Kidney glomerular epithelial cell (primary cell): ENCODE results near the gene RING1.
"Not testable (repeated sequence)": the region's sequence is repeated elsewhere in the genome, so short reads cannot be mapped to it uniquely, and the experiment has no call there.

Source experiments
- DNase-seq: peaks from one replicate; lab custom pipeline; 2025; lab: John Stamatoyannopoulos, UW

Gene RING1

DNA sequence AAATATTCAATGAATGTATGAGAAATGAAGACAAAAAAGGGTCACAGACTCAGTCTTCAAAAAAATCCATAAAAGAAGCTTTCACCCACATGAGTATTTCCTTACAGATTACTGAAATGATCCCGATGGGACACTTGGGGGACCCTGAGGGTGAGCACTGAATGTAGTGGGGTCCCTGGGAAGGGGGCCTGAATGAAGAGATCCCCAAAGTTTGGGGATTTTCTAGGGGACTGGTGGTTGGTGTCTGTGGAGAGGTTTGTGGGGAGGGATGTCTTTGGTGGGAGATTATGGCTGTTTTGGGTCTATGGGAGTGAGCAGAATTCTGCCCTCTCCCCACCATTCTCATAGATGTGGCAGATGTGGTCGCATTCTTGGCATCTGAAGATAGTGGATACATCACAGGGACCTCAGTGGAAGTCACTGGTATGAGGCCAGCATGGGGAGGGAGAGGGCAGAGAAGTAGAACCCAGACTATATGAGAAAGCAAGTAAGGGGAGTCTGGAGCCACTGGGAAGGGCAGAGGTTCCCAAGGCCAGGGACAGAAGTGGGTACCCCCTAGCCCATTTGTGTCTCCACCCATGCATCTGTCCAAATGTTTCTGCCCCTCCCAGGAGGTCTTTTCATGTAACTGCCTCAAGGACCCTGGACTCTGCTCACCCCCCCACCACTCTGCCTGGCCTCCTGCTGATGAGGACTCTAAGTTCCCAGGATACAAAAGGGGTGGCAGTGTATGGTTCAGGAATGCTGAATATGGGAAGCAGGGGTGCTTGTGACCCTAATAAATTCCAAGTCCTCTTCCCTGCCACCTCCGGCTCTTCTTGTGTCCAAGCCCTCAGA lies 2.1 kb upstream of the RING1 start:
- no peak for DNase-seq

DNA sequence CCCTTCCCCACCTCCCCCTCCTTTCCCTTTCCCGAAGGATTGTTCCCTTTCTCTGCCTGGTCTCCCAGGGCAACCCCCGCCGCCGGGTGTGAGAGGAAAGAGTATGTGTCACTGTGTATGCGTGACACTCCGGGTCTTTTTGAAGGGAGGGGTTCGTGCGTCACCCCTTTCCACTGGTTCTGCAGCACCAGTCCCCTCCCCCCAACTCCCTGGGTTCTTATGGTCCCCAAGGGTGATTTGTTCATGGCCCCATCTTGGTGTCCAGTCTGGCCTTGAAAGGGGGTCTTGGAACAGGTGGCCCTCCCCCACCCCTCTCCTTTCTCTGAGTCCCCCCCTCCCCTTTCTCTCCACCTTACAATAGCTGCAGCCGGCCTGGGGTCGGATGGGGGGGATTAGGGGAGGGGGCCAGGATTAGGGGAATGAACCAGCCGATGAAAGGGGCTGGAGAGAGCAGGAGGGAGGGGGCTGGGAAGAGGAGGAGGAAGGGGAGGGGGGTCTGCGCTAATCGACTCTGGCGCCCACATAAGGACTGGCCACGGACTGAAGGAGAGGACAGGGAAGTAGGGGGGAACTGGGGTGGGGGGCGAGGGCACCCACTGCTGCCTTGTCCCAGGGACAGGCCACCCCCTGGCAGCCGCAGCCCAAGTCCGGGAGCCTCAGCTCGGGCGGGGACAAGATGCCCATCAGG lies 1.3 kb upstream of the RING1 start:
- DNase-seq = no peak

DNA sequence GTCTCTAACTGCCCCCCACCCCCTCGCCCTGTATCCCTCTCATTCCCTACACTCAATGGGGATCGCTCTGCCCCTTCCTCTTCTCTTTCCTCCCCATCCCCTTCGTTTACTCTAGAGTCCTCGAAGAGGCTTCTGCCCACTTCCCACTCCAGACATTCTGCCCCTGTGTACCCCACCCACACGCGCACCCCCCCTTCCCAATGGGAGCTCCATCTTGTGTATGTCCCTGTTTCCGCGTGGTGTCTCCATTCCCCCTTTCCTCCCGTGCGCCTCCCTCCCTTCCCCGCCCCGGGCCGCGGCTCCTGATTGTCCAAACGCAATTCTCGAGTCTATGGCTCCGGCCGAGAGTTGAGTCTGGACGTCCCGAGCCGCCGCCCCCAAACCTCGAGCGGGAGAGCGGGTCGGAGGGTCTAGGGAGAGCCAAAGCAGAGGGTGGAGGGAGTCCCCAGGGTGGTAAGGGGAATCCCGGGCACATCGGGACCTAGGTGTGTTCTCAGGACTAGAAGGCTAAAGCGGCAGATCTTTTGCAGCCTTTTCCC lies 679 bp upstream of the RING1 start:
- DNase-seq = no peak

DNA sequence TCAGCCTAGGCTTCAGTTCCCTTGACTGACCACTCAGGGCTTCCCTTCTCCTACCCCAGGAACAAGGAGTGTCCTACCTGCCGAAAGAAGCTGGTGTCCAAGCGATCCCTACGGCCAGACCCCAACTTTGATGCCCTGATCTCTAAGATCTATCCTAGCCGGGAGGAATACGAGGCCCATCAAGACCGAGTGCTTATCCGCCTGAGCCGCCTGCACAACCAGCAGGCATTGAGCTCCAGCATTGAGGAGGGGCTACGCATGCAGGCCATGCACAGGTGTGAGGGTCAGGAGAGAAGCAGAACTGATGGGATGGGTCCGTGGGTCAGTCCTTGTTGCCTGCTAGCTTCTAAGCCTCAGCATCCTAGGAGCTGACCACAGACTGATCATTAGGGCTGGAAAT lies 1.6 kb downstream of the RING1 start:
- no peak for DNase-seq

DNA sequence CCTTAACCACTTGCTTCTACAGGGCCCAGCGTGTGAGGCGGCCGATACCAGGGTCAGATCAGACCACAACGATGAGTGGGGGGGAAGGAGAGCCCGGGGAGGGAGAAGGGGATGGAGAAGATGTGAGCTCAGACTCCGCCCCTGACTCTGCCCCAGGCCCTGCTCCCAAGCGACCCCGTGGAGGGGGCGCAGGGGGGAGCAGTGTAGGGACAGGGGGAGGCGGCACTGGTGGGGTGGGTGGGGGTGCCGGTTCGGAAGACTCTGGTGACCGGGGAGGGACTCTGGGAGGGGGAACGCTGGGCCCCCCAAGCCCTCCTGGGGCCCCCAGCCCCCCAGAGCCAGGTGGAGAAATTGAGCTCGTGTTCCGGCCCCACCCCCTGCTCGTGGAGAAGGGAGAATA lies 2.8 kb downstream of the RING1 start:
- DNase-seq = no peak

DNA sequence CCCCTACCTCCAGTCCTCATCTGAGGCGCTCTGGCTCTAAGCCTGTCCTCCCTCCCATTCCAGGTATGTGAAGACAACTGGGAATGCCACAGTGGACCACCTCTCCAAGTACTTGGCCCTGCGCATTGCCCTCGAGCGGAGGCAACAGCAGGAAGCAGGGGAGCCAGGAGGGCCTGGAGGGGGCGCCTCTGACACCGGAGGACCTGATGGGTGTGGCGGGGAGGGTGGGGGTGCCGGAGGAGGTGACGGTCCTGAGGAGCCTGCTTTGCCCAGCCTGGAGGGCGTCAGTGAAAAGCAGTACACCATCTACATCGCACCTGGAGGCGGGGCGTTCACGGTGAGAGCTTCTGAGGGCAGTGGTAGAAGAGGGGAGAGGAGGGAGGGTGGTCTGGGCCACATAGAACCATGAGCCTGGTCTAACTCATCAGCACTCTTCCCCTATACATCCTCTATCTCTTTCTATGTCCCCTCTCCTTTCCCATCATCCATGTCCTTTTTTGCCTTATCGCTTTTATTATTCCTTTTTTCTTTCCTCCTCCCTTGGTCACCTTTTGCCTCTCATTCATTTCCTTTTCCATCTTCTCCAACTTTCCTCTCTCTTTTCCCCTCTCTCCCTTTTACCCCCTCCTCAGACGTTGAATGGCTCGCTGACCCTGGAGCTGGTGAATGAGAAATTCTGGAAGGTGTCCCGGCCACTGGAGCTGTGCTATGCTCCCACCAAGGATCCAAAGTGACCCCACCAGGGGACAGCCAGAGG lies 3.5 kb downstream of the RING1 start:
- no peak for DNase-seq

DNA sequence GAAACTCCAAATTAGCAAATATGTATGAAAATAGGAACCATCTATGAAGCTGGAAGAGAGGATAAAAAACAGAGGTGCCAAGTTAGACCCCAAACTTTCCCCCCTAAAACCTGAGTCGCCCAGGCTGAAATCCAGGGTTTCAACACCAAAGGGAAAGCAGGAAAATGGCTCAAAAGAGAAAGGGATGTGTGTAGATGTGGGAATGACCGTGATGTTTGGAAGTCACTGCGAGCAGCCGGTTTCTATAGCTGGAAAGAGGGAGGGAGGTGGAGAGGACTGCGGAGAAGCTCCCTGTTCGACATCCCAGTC lies 4.5 kb downstream of the RING1 start:
- no peak for DNase-seq

DNA sequence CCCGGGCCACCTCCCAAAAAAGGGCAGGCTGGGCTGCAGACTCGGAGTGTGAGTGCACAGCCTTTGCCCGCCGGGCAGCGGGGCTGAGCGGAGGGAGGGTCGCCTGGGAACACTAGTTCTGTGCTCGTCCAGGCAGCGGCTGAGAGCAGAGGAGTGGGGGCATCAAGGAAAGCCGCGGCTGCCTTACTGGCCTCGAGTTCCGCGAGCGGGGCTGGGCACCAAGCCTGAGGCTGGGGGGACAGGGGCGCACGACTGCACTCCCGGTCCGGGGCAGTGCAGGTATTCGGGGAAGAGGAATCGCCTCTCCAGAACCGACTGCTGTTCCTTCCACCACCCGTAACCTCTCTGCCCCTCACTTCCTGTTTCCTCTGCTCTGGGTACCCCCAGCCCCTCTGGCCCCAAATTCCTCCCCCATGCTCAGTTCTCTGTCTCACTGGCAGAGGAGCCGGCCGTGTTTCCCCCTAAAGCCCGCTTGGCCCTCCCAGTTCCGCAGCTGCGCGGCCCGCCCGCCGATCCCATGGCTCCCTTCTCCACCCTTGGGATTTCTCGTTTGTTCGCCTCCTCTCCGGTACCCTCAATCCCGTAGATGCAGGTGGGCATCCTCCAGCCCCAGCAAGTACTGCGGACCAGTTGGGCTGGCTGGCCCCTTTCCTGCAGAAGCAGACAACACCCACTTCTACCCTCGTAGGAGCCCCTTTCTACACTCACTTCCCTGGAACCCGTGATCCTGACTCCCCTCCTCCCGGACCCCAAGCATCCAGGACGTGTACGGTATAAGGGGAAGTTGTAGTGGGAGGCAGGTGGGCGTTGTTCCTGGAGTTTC lies 5.1 kb downstream of the RING1 start:
- peak; percentile 13 for DNase-seq

DNA sequence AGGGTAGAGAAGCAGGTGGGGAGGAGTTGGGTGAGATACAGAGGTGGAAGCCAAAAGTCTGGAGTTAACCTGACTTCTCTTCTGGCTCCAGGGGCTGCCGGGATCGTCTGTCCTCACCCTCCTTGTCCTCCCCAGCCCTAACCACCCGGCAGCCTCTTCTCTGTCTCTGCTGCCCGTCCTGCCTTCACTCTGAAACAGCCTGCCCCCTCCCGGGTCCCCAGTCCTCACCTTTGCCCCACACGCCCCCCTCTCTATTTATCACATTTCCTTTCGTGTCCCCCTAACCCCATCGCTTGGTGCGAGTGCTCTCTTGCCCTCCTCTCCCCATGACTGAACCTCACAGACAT lies 5.7 kb downstream of the RING1 start:
- DNase-seq = no peak

DNA sequence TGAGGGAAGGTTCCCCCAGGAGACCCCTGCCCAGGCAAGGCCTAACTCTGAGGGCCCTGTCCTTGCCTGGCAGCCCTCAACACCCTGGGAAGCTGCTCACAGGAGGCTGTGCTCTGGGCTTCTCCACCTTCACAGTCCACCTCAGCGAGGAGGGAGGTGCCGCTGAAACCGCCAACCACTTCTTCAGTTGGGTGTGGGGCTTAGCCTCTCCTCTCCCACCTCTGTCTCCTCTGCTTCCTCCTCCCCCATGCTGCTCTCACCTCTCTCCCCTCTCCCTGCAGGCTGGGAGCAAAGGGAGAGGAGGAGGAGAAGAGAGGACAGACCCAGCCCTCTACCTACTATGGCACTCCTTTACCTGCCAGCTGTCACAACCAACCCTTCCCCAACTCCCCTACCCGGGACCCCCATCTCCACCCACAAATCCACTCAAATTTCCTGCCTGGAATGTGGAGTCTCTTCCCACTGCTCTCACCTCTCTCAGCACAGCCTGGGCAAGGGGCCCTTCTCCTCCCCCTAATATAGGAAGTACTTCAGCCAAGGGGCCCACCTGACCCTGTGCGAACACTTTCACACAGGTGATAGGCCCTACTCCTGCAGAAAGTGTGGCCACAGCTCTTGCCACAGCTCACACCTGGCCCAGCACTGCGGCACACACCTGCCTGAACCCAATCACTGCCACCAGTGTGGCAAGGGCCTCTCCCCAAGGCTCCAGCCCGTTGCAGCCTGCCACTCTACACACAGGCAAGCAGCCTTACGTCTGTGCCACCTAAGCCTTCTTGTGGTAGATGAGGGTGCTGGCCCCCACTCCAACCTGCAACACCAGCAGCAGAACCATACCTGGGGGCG lies 7.2 kb downstream of the RING1 start:
- no peak for DNase-seq

DNA sequence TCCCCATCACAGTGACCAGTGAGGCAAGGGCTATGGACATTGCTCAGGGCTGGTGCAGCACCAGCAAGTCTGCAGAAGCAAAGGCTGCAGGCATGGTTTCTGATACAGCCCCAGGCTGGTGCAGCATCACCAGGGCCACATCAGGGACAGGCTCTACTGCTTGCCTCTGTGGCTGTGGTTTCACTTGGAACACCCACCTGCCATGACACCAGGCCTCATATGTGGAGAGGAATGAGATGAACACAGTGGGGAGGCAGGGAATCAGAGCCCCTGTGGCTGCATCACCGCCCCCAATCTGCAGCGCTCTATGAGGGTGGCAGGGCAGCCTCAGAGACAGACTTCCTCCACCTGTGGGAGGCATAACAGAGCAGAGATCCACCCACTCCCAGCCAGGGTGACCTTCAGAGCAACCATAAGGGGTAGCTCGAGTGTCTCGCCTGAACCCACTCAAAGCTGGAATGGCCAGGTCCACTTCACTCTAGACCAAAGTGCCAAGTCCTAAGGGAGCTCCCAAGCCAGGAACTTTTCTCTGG lies 7.9 kb downstream of the RING1 start:
- DNase-seq = no peak

DNA sequence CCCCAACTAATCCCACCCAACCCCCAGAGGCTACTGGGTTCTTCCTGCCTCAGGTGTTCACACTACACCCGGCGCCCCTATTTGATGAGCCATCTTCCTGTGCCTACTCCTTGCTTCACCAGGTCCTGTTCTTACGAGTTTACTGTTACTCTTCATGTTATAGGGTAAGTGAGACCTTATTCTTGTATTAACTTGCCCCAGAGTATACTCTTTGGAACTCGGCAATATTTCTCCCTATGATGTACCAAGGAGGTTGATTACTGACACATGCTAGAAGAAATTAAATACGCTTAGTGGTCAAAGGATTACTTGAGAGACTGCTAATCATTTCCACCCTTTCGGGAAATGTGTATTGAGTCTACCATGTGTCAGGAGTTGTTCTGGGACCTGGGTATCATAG lies 8.9 kb downstream of the RING1 start:
- DNase-seq = no peak

DNA sequence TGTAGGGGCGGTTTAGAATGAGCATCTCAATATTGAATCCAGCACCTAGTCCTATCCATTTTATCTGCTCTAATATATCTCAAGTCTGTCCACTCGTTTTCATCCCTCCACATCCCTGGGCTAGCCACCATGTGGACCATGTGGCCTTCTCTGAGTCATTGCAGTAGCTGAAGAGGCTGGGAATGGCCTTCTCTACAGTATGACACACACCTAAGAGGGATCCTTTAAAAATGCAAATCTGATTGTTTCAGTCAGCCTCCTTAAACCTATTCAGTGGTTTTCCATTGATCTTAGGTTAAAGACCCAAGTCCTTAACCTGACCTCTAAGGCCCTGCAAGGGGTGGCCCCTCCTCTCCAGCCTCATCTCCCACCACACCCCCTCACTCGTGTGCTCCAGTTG lies 9.4 kb downstream of the RING1 start:
- no peak for DNase-seq

DNA sequence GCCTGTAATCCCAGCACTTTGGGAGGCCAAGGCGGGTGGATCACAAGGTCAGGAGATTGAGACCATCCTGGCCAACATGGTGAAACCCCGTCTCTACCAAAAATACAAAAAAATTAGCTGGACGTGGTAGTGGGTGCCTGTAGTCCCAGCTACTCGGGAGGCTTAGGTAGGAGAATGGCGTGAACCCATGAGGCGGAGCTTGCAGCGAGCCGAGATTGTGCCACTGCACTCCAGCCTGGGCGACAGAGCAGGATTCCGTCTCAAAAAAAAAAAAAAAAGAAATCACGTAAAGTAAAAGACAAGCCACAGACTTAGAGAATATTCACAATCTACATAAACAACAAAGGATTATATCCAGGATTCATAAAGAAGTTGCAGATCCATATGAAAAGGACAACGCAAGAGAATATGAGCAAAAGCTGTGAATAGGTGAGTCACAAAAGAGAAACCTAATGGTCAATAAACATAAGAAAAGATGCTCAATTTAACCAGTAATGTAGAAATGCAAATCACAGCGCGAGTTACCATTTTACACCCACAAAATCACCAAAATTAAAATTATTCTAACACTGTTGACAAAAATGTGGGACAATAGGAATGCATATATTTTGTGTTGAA lies 18.3 kb downstream of the RING1 start:
- DNase-seq = not testable (repeated sequence)

DNA sequence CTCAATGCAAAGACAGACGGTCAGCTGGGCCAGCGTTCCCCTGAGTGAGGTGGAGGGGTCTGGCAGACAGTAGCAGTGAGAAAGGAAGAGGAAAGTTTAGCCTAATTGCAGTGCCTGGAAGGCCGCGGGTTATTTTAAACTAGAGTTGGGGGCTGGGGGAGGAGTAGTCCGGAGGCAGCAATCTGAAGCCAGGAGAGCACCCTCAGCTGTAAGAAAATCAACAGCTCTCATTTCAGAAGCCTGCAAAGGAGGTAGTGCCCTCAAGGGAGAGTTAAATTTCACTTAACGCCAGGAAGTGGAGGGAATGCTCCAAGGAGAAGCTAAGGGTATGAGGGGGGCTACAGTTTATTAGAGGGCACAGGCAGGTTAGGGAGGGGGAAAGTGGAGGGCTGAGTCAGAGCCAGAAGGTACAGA lies 26.9 kb downstream of the RING1 start:
- no peak for DNase-seq

DNA sequence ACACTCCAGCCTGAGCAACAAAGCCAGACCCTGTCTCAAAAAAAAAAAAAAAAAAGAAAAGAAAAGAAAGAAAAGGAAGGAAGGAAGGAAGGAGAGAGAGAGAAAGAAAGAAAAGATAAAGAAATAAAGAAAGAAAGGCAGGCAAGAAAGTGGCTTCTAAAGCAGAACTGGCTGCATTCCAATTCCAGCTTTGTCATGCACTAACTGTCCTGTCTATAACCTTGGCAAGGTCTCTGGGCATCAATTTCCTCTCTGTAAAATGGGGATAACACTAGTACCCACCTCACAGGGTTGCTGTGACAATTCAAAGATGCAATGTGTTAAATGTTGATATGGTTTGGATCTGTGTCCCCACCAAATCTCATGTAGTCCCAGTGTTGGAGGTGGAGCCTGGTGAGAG lies 28.0 kb downstream of the RING1 start:
- no peak for DNase-seq

DNA sequence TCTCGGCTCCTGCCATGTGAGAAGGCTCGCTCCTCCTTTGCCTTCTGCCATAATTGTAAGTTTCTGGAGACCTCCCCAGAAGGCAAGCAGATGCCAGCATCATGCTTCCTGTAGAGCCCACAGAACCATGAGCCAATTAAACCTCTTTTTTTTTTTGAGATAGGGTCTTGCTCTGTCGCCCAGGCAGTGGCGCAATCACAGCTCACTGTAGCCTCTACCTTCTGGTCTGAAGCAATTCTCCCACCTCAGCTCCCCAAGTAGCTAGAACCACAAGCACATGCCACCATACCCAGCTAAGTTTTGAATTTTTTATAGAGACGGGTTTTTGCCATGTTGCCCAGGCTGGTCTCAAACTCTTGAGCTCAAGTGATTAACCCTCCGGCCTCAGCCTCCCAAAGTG lies 28.6 kb downstream of the RING1 start:
- no peak for DNase-seq

DNA sequence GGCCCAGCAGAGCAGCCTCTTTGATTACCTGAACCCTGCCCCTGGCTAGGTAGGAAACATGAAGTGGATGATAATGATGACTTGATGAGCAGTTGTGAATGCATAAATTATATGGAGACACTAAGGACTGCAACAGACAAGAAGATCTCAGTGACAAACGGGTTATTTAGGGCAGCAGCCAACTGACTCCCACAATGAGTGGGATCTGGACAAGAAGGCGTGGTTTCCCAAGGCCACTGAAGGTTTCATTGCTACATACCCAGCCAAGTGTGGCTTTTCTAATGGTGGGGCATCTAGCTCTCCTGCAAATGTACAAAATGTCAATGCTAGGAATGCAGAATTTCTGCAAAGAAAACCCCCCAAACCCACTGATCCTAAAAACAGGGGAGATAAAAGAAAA lies 29.4 kb downstream of the RING1 start:
- DNase-seq = no peak

DNA sequence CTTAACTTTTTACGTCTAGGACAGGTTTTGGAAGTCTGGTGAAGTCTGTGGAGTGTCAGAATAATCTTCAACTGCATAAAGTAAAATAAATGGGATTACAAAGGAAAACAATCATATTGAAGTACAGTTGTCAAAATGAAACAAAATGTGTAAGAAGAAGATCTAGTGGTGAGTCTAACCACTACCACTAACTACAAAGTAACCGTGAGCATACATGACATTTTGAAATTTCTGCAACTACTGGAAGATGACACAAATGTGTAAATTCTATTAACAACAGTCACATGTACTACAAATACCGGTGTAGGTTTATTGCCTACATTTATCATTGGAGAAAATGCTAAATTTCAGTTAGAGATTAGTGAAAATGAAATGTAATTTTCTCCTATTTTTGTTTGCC lies 33.7 kb downstream of the RING1 start:
- DNase-seq = no peak

DNA sequence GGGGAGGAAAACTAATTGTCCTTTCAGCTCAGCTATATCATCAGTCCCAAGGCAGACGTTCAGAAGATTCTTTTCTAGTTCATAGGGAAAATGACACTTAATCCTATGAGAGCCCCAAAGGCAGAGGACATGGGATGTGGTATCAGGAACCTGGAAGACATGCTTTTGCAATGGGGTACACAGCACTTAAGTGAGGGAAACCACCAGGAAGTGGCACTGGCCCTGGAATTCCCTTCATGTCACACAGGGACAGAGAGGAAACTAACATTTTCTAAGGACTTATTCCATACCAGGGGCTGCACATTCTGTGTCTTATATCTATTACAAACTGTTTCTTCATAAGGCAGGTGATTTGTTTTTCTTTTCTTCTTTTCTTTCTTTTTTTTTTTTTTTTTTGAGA lies 35.2 kb downstream of the RING1 start:
- DNase-seq = no peak
